KMS-11 (cell line): ENCODE measurements around the gene DBH.

Experiments used
- H2AFZ ChIP-seq: fragments of 200-600 bp; sonication (generic); 2 replicates; pipeline ENCODE4 v1.6.1; 2016; ENCODE audit warnings: antibody characterized with exemption, mixed run types, low read depth
- H3K27ac ChIP-seq: fragments of 200-600 bp; sonication (generic); 2 replicates; pipeline ENCODE4 v1.6.1; 2016; ENCODE audit warnings: mild to moderate bottlenecking, mixed run types
- H3K27me3 ChIP-seq: fragments of 200-600 bp; sonication (generic); 2 replicates; pipeline ENCODE4 v1.6.1; 2017; ENCODE audit warnings: mild to moderate bottlenecking, low read depth, mixed run types, moderate library complexity; ENCODE audit not compliant: insufficient read depth
- H3K36me3 ChIP-seq: fragments of 200-600 bp; sonication (generic); 2 replicates; pipeline ENCODE4 v1.6.1; 2017; ENCODE audit warnings: mild to moderate bottlenecking, mixed run types; ENCODE audit not compliant: insufficient read depth
- H3K4me1 ChIP-seq: fragments of 200-600 bp; sonication (generic); 2 replicates; pipeline ENCODE4 v1.6.1; 2016; ENCODE audit warnings: mild to moderate bottlenecking, low read depth, mixed run types; ENCODE audit not compliant: poor library complexity, severe bottlenecking
- H3K4me2 ChIP-seq: fragments of 200-600 bp; sonication (generic); 2 replicates; pipeline ENCODE4 v1.7.0; 2016; ENCODE audit warnings: mild to moderate bottlenecking, mixed run types
- H3K4me3 ChIP-seq: fragments of 200-600 bp; sonication (generic); IDR thresholded peaks from 2 replicates; pipeline ENCODE4 v1.6.1; 2017; ENCODE audit warnings: low read depth, low read length, mixed read lengths; ENCODE audit not compliant: insufficient read depth
- H3K79me2 ChIP-seq: fragments of 200-600 bp; sonication (generic); 2 replicates; pipeline ENCODE4 v1.6.1; 2016; ENCODE audit warnings: low read depth, mixed run types; ENCODE audit not compliant: insufficient read depth
- H3K9ac ChIP-seq: fragments of 200-600 bp; sonication (generic); 2 replicates; pipeline ENCODE4 v1.6.1; 2016; ENCODE audit warnings: mild to moderate bottlenecking, mixed run types
- H4K20me1 ChIP-seq: fragments of 200-600 bp; sonication (generic); 2 replicates; pipeline ENCODE4 v1.6.1; 2016; ENCODE audit warnings: mild to moderate bottlenecking, mixed run types; ENCODE audit not compliant: insufficient read depth
- TF ChIP-seq, protein P1 (sequence below): fragments of 200-600 bp; sonication (generic); conservative IDR thresholded peaks from 2 replicates; pipeline ENCODE4 v1.6.1; 2017; ENCODE audit warnings: low read depth, mild to moderate bottlenecking, antibody characterized with exemption, low read length, moderate library complexity, mixed read lengths

Gene DBH

DNA sequence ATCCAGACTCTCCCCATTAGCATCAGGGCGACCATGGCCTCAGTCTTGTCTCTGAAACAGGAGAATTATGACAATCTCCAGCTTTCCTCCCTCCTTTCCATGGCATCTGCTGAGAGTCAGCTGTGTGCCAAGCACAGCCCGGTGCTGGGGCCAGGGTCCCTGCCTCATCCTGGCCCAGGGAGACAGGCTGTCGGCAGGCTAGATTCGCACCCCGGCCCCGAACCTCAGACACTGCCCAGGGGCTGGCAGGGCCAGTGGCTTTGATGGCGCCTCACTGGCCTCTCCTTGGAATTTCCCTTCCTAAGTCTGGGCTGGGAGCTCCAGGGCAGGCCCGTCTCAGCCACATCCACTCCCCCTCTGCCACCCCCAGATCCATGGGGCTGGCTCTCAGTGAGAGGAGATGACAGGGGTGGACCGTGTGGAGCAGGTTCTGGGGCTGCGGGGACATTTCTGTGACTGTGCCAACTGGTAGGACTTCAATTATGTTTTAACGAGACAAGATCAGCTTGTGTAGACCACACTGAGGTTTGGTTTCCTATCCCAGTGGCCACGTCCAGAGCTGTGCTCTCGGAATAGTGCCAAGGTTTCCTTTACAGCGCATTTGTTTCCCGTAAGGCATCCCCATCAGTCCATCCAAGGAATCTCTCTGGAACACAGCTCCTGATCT is 42.4 kb upstream of the DBH start:
- Histone ChIP-seq H3K79me2 (no peaks in the 10 kb centered on the region), H3K36me3 (no peaks in the 10 kb centered on the region), H3K27me3 (peaks cover 29% of the 10 kb centered on the region), H2AFZ (no peak overlapping the region), H3K27ac (no peak overlapping the region), H3K4me2 (no peak overlapping the region), H3K9ac (no peak overlapping the region), H3K4me1 (no peaks in the 10 kb centered on the region), H3K4me3 (no peak overlapping the region), H4K20me1 (no peaks in the 10 kb centered on the region)
- TF ChIP-seq, protein P1, sequence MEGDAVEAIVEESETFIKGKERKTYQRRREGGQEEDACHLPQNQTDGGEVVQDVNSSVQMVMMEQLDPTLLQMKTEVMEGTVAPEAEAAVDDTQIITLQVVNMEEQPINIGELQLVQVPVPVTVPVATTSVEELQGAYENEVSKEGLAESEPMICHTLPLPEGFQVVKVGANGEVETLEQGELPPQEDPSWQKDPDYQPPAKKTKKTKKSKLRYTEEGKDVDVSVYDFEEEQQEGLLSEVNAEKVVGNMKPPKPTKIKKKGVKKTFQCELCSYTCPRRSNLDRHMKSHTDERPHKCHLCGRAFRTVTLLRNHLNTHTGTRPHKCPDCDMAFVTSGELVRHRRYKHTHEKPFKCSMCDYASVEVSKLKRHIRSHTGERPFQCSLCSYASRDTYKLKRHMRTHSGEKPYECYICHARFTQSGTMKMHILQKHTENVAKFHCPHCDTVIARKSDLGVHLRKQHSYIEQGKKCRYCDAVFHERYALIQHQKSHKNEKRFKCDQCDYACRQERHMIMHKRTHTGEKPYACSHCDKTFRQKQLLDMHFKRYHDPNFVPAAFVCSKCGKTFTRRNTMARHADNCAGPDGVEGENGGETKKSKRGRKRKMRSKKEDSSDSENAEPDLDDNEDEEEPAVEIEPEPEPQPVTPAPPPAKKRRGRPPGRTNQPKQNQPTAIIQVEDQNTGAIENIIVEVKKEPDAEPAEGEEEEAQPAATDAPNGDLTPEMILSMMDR, result no peak

DNA sequence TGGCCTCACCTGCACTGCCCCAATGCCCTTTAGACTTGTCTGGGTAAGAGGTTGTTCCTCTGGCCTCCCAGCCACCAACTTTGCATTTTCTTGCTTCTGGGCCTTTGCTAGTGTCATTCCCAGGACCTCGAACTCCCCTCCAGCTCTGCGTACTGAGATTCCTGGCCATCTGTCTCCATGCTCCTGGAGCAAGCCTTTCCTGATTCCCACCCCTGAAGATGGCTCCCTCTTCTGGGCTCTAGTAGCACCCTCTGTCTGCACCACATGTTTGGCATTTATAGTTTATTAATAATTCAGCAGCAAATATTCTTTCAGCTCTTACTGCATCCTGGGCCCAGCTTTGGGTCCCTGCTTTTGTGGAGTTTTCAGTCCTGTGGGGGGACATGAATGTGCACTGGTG is 41.9 kb upstream of the DBH start:
- TF ChIP-seq, protein P1, result no peak
- no peak overlapping the region for H3K9ac ChIP-seq
- H4K20me1 ChIP-seq, result no peaks in the 10 kb centered on the region
- H3K79me2 ChIP-seq, result no peaks in the 10 kb centered on the region
- H3K27me3 ChIP-seq, result peaks cover 29% of the 10 kb centered on the region
- no peak overlapping the region for H3K4me2 ChIP-seq
- H2AFZ ChIP-seq, result no peak overlapping the region
- no peaks in the 10 kb centered on the region for H3K36me3 ChIP-seq
- H3K27ac ChIP-seq, result no peak overlapping the region
- H3K4me1 ChIP-seq, result no peaks in the 10 kb centered on the region
- no peak overlapping the region for H3K4me3 ChIP-seq

DNA sequence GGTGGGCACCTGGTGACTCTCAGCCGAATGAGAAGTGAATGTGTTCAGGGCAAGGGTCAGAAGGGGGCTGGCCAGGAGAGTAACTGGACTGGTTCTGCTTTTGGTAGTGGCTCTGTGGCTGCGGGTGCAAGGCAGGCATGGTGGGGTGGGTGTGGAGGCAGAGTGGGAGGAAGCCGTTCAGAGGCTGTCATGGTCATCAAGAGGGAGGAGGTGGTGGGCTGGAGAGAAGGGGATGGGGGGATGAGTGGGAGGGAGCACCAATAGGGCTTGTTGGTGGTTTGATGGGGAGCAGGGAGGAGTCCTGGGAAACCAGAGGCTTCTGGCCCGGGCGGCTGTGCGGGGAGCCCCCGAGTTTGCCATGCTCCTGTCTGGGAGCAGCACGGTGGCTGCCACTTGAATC is 40.3 kb upstream of the DBH start:
- TF ChIP-seq, protein P1, result no peak
- no peak overlapping the region for H3K4me2 ChIP-seq
- H3K27me3 ChIP-seq, result peaks cover 22% of the 10 kb centered on the region; the same call in 1 of the 2 replicates
- H3K36me3 ChIP-seq, result no peaks in the 10 kb centered on the region
- H3K4me3 ChIP-seq, result no peak overlapping the region
- H3K4me1 ChIP-seq, result no peaks in the 10 kb centered on the region
- no peak overlapping the region for H2AFZ ChIP-seq
- no peaks in the 10 kb centered on the region for H3K79me2 ChIP-seq
- H3K27ac ChIP-seq, result no peak overlapping the region
- H4K20me1 ChIP-seq, result no peaks in the 10 kb centered on the region
- H3K9ac ChIP-seq, result no peak overlapping the region

DNA sequence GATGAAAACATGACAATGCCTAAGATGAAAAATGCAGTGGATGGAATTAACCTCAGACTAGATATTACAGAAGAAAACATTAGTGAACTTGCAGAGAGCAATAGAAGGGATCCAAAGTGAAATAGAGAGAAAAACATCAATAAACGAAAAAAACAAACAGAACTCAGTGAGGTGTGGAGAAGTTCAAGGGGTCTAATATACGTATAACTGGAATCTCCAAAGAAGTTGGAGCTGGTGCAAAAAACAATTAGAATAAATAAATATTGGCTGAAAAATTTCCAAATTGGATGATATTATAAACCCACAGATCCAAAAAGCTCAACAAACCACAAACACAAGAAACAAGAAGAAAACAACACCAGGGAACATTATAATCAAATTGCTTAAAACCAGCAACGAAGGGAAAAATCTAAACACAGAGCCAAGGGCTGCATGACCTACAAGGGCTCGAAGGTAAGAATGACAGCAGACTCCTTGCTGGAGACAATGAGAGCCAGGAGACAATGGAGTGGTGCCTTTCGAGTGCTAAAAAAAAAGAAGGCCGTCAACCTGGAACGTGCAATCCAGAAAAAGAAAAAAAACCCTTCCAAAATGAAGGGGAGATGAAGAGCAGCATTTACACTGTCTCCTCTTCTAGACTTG is 38.7 kb upstream of the DBH start:
- Histone ChIP-seq H3K27me3 (peaks cover 26% of the 10 kb centered on the region; the same call in 1 of the 2 replicates), H3K36me3 (no peaks in the 10 kb centered on the region), H3K27ac (no peak overlapping the region), H4K20me1 (no peaks in the 10 kb centered on the region), H3K4me2 (no peak overlapping the region), H3K9ac (no peak overlapping the region), H3K79me2 (no peaks in the 10 kb centered on the region), H3K4me3 (no peak overlapping the region), H2AFZ (no peak overlapping the region), H3K4me1 (no peaks in the 10 kb centered on the region)
- TF ChIP-seq, protein P1, result no peak
